ENCODE results near the gene GRIPAP1.

- no peak for TF ChIP-seq POLR2A (IDR thresholded peaks at IDR 0.05; ENCODE audit: low read depth, low read length)
- TF ChIP-seq SPI1 (IDR thresholded peaks at IDR 0.05; ENCODE audit: low read depth, low read length), result no peak
- no peak for TF ChIP-seq POLR2AphosphoS5 (IDR thresholded peaks at IDR 0.05; ENCODE audit: low read depth, low read length)
- TF ChIP-seq TAF1 (IDR thresholded peaks at IDR 0.05; ENCODE audit: low read depth, low read length), result no peak
Measured at GRCh38 chrX:48965959-48966358, 36.1 kb downstream of the GRIPAP1 start.

Measured in GM12891 (cell line).